GM12891 (cell line): ENCODE data around the gene CEP57.

Experiments
- POLR2A ChIP-seq: IDR thresholded peaks from 2 replicates; pipeline ENCODE4 v1.6.1; 2011; ENCODE audit warnings: low read depth, low read length, control low read depth
- POLR2AphosphoS5 ChIP-seq: IDR thresholded peaks from 2 replicates; pipeline ENCODE4 v1.6.1; 2011; ENCODE audit warnings: low read depth, low read length, control low read depth
- TAF1 ChIP-seq: IDR thresholded peaks from 2 replicates; pipeline ENCODE4 v1.6.1; 2011; ENCODE audit warnings: low read depth, low read length, control low read depth

DNA sequence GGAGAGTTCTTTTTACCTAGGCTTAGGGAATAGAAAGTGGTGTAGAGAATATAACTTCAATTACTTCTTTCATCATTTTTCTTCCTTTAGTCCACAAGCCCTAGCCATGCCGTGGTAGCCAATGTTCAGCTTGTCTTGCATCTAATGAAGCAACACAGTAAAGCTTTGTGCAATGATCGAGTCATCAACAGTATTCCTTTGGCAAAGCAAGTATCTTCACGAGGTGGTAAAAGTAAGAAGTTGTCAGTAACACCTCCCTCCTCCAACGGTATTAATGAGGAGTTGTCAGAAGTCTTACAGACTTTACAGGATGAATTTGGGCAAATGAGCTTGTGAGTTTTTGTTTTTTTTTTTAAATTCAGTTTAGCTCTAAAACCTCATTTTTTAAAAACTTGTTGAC is 37.4 kb downstream of the CEP57 start:
- TF ChIP-seq POLR2A (no peak), TAF1 (no peak), POLR2AphosphoS5 (no peak)
